MM.1S (cell line): ENCODE data around the gene SPP1.

ENCODE experiments used
- DNase-seq: peaks from one replicate; pipeline ENCODE4 v3.0.0-alpha.2; 2015
- H2AFZ ChIP-seq: fragments of 300-600 bp; sonication (generic); 2 replicates; pipeline ENCODE4 v1.6.0; 2016; ENCODE audit warnings: antibody characterized with exemption, low read length
- H3F3A ChIP-seq: fragments of 300-600 bp; sonication (generic); 2 replicates; pipeline ENCODE4 v1.6.1; 2016; ENCODE audit warnings: mild to moderate bottlenecking, antibody characterized with exemption, low read length, moderate library complexity, mixed read lengths; ENCODE audit not compliant: insufficient read depth
- H3K27ac ChIP-seq: fragments of 300-600 bp; sonication (generic); 2 replicates; pipeline ENCODE4 v1.5.1; 2016; ENCODE audit warnings: mild to moderate bottlenecking, low read length
- H3K27me3 ChIP-seq: fragments of 300-600 bp; sonication (generic); replicated peaks from 2 replicates; pipeline ENCODE4 v1.6.0; 2016; ENCODE audit warnings: low read length; ENCODE audit not compliant: insufficient read depth
- H3K36me3 ChIP-seq: fragments of 300-600 bp; sonication (generic); replicated peaks from 2 replicates; pipeline ENCODE4 v1.6.1; 2016; ENCODE audit warnings: mild to moderate bottlenecking, low read length, mixed read lengths; ENCODE audit not compliant: insufficient read depth
- H3K4me1 ChIP-seq: fragments of 300-600 bp; sonication (generic); 2 replicates; pipeline ENCODE4 v1.6.1; 2016; ENCODE audit warnings: low read length, mixed read lengths
- H3K4me2 ChIP-seq: fragments of 300-600 bp; sonication (generic); 2 replicates; pipeline ENCODE4 v1.6.0; 2016; ENCODE audit warnings: low read depth, low read length
- H3K4me3 ChIP-seq: fragments of 300-600 bp; sonication (generic); 2 replicates; pipeline ENCODE4 v1.5.1; 2016; ENCODE audit warnings: low read length, mixed read lengths
- H3K79me2 ChIP-seq: fragments of 300-600 bp; sonication (generic); 2 replicates; pipeline ENCODE4 v1.6.1; 2016; ENCODE audit warnings: mixed run types, low read length, mixed read lengths
- H3K9ac ChIP-seq: fragments of 300-600 bp; sonication (generic); 2 replicates; pipeline ENCODE4 v1.6.1; 2016; ENCODE audit warnings: low read length, mixed read lengths
- H3K9me2 ChIP-seq: fragments of 300-600 bp; sonication (generic); replicated peaks from 2 replicates; pipeline ENCODE4 v1.6.1; 2016; ENCODE audit warnings: mild to moderate bottlenecking, low read length, mixed read lengths; ENCODE audit not compliant: insufficient read depth
- H3K9me3 ChIP-seq: fragments of 300-600 bp; sonication (generic); replicated peaks from 2 replicates; pipeline ENCODE4 v1.6.1; 2016; ENCODE audit warnings: mild to moderate bottlenecking, low read length, mixed read lengths; ENCODE audit not compliant: insufficient read depth
- H4K20me1 ChIP-seq: fragments of 300-600 bp; sonication (generic); 2 replicates; pipeline ENCODE4 v1.6.1; 2016; ENCODE audit warnings: mild to moderate bottlenecking, low read length, moderate library complexity, mixed read lengths; ENCODE audit not compliant: insufficient read depth
- CTCF ChIP-seq: fragments of 300-600 bp; sonication (generic); IDR thresholded peaks from 2 replicates; pipeline ENCODE4 v1.5.1; 2016; ENCODE audit warnings: antibody characterized with exemption, low read length, mixed read lengths
- EZH2 ChIP-seq: fragments of 300-600 bp; sonication (generic); optimal IDR thresholded peaks from 2 replicates; pipeline ENCODE3; 2017; ENCODE audit warnings: low read depth, mild to moderate bottlenecking, antibody characterized with exemption, low read length, mixed read lengths
- EZH2phosphoT487 ChIP-seq: fragments of 300-600 bp; sonication (generic); IDR thresholded peaks from 2 replicates; pipeline ENCODE4 v1.6.1; 2018; ENCODE audit warnings: antibody characterized with exemption, low read length

The SPP1 gene

GRCh38 chr4:87970121-87970520, 5.4 kb upstream of the SPP1 start:
- Histone ChIP-seq H3K4me1 (no peaks in the 10 kb centered on the region), H2AFZ (no peak overlapping the region), H4K20me1 (no peaks in the 10 kb centered on the region), H3F3A (peaks cover 2% of the 10 kb centered on the region; the same call in 1 of the 2 replicates), H3K9me3 (no peaks in the 10 kb centered on the region), H3K9ac (no peak overlapping the region), H3K79me2 (no peaks in the 10 kb centered on the region), H3K27ac (no peak overlapping the region), H3K9me2 (no peaks in the 10 kb centered on the region), H3K4me3 (no peak overlapping the region), H3K27me3 (no peaks in the 10 kb centered on the region), H3K4me2 (no peak overlapping the region), H3K36me3 (no peaks in the 10 kb centered on the region)
- no peak for TF ChIP-seq CTCF
- no peak for TF ChIP-seq EZH2phosphoT487
- no peak for TF ChIP-seq EZH2
- DNase-seq: no peak

DNA sequence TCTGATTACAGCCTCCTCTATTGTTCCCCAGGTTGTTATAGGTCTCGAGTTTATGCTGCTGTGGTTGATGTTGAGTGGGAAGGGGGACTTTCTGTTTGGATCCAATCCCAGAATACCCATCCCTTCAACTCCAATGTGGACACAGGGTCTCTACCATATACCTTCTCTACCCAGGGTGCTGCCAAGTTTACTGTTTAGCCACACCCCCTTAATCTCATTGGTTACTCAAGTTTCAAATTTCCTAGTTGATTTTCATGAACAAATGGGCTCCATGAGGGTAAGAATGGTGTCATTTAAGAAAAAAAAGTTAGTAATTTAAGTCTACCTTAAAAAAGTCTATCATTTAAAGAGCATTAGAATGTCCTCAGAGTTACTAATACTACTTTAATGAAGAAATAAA, 3.6 kb upstream of the SPP1 start:
- Histone ChIP-seq H3K9me3 (no peaks in the 10 kb centered on the region), H3K9ac (no peak overlapping the region), H3K4me1 (peaks cover 7% of the 10 kb centered on the region; the same call in 1 of the 2 replicates), H3K27ac (no peak overlapping the region), H3K27me3 (no peaks in the 10 kb centered on the region), H3K9me2 (no peaks in the 10 kb centered on the region), H2AFZ (no peak overlapping the region), H3F3A (peaks cover 4% of the 10 kb centered on the region; the same call in 1 of the 2 replicates), H3K4me3 (no peak overlapping the region), H3K36me3 (no peaks in the 10 kb centered on the region), H3K79me2 (no peaks in the 10 kb centered on the region), H3K4me2 (no peak overlapping the region), H4K20me1 (no peaks in the 10 kb centered on the region)
- no peak for DNase-seq
- TF ChIP-seq EZH2phosphoT487 (no peak), CTCF (no peak), EZH2 (no peak)

GRCh38 chr4:87973283-87974169, 2.0 kb upstream of the SPP1 start:
- Histone ChIP-seq H3K79me2 (no peaks in the 10 kb centered on the region), H2AFZ (no peak overlapping the region), H3K9me2 (no peaks in the 10 kb centered on the region), H3K4me1 (peaks cover 7% of the 10 kb centered on the region; the same call in 1 of the 2 replicates), H3K36me3 (no peaks in the 10 kb centered on the region), H3K9me3 (no peaks in the 10 kb centered on the region), H3F3A (peaks cover 4% of the 10 kb centered on the region; the same call in 1 of the 2 replicates), H3K27ac (no peak overlapping the region), H3K4me3 (no peak overlapping the region), H4K20me1 (no peaks in the 10 kb centered on the region), H3K4me2 (no peak overlapping the region), H3K9ac (no peak overlapping the region), H3K27me3 (no peaks in the 10 kb centered on the region)
- DNase-seq: peak; percentile 50
- no peak for TF ChIP-seq EZH2
- TF ChIP-seq EZH2phosphoT487: no peak
- TF ChIP-seq CTCF: peak; percentile 84
